BE2C (cell line): ENCODE measurements around the gene AFDN.

Experiments used
- DNase-seq: peaks from one replicate; pipeline ENCODE4 v3.0.0-alpha.2; 2020
- H3K27me3 ChIP-seq: fragments of 250-450 bp; sonication (Bioruptor Pico); 2 replicates; pipeline ENCODE4 v1.5.1; 2020; ENCODE audit warnings: mild to moderate bottlenecking
- H3K36me3 ChIP-seq: fragments of 250-450 bp; sonication (Bioruptor Pico); 2 replicates; pipeline ENCODE4 v1.5.1; 2020; ENCODE audit warnings: mild to moderate bottlenecking
- H3K4me1 ChIP-seq: fragments of 250-450 bp; sonication (Bioruptor Pico); 2 replicates; pipeline ENCODE4 v1.5.1; 2020
- H3K4me3 ChIP-seq: 2 replicates; pipeline ENCODE4 v1.5.1; 2011; ENCODE audit warnings: low read depth, low read length
- H3K9me3 ChIP-seq: fragments of 250-450 bp; sonication (Bioruptor Pico); 2 replicates; pipeline ENCODE4 v1.5.1; 2020
- TF ChIP-seq, protein P1 (sequence below): IDR thresholded peaks from 2 replicates; pipeline ENCODE4 v1.5.1; 2012; ENCODE audit warnings: mild to moderate bottlenecking, low read depth, low read length

The AFDN gene

DNA sequence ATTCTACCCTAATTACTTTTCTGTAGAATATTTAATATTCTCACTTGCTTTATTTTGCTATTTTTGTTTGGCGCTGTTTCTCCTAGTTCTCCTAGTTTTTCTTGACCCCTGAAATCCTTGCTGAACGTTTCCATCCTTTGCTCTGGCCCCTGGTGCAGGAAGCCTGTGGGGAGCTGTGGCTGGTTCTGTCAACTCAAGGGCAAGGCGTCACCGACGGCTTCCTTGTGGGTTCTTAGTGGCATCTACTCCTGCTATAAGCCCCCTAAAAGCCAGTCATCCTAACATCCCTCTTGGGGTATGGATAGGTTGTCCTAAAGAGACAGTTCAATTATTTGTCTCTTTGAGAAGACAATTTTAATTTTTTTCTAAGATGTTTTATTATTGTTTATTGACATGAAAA is 133.9 kb downstream of the AFDN start:
- H3K4me1 ChIP-seq: no peaks in the 10 kb centered on the region
- H3K27me3 ChIP-seq: no peaks in the 10 kb centered on the region
- no peak for DNase-seq
- no peaks in the 10 kb centered on the region for H3K9me3 ChIP-seq
- no peak overlapping the region for H3K4me3 ChIP-seq
- TF ChIP-seq, protein P1, sequence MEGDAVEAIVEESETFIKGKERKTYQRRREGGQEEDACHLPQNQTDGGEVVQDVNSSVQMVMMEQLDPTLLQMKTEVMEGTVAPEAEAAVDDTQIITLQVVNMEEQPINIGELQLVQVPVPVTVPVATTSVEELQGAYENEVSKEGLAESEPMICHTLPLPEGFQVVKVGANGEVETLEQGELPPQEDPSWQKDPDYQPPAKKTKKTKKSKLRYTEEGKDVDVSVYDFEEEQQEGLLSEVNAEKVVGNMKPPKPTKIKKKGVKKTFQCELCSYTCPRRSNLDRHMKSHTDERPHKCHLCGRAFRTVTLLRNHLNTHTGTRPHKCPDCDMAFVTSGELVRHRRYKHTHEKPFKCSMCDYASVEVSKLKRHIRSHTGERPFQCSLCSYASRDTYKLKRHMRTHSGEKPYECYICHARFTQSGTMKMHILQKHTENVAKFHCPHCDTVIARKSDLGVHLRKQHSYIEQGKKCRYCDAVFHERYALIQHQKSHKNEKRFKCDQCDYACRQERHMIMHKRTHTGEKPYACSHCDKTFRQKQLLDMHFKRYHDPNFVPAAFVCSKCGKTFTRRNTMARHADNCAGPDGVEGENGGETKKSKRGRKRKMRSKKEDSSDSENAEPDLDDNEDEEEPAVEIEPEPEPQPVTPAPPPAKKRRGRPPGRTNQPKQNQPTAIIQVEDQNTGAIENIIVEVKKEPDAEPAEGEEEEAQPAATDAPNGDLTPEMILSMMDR: no peak
- peaks cover 22% of the 10 kb centered on the region for H3K36me3 ChIP-seq

DNA sequence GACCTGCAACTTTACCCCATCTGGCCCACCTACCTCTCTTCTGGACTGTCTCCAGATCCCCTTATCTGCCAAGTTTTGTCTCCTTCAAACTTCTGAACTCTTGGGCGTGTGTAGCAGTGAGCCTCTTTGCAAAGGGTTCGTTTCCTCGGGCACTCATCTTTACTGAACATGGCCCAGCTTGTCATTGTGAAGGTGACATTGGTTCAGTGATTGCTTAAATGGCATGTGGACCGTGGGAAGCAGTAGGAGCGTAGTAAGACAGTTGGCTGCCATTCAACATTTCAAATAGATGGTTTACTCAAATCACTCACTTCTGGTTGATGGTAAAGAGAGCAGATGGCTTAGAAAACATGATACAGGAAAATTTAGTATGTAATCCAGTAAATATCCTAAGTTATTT is 136.0 kb downstream of the AFDN start:
- Histone ChIP-seq H3K4me1 (no peaks in the 10 kb centered on the region), H3K36me3 (peaks cover 21% of the 10 kb centered on the region), H3K27me3 (no peaks in the 10 kb centered on the region), H3K9me3 (no peaks in the 10 kb centered on the region), H3K4me3 (no peak overlapping the region)
- TF ChIP-seq, protein P1: no peak
- no peak for DNase-seq

DNA sequence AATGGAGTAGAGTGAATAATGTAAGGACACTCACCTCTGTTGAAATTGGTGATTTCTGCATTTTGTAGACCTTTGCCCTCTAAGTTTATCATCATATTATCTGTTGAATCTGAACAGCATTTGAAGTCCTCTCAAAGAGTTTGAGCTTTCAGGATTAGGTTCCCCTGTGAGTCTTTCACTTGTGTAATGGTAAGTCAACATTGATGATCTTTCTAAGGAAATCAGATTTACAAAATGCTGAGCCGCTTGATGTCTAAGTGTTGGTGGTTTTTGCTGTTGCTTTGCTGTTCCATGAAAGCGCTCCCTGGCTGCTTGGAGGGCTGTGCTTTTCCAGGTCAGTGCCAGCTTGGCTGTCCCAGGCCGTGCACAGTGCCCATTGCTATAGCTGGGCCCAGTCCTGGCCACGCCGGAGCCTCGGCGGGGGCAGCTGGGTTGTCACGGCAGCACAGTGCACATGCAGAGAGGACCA is 136.9 kb downstream of the AFDN start:
- Histone ChIP-seq H3K9me3 (no peaks in the 10 kb centered on the region), H3K27me3 (no peaks in the 10 kb centered on the region), H3K4me3 (no peak overlapping the region), H3K36me3 (peaks cover 21% of the 10 kb centered on the region), H3K4me1 (no peaks in the 10 kb centered on the region)
- TF ChIP-seq, protein P1: no peak
- DNase-seq: no peak

DNA sequence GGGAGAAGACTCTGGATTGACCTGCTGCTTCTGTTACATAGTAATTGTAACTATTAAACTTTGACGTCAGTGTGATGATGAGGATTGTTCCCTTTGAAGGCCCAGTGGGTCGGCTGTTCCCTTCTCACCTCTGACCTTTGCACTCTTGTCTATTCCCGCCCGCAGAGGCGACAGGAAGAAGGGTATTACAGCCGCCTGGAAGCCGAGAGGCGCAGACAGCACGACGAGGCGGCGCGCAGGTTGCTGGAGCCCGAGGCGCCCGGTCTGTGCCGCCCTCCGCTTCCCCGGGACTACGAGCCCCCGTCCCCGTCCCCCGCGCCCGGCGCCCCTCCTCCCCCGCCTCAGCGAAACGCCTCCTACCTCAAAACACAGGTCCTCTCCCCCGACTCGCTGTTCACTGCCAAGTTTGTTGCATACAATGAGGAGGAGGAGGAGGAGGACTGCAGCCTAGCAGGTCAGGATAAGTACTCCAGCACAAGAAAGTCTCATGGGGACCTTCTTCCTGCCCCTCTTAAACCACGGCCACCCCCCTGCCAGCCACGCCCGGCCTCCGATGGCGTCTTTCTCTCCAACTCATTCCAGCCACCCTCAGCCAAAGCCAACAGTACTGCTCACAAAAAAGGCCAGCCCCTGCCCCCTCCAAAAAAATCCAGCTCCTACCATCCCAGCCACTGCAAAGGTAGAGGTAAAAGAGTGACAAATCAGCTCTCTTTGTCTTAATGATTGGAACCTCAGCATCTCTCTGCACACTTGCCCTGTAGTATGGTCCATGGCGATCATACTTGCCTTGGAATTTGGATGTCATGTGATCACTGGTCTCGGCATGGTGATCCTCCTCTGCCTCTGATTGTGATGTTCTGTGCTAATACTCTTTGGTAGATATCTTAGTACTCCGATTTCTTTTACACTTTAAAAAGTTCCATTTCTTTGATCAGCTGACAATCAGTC is 139.2 kb downstream of the AFDN start:
- Histone ChIP-seq H3K4me1 (no peaks in the 10 kb centered on the region), H3K27me3 (no peaks in the 10 kb centered on the region), H3K4me3 (no peak overlapping the region), H3K9me3 (no peaks in the 10 kb centered on the region), H3K36me3 (peaks cover 21% of the 10 kb centered on the region)
- TF ChIP-seq, protein P1: no peak
- no peak for DNase-seq

DNA sequence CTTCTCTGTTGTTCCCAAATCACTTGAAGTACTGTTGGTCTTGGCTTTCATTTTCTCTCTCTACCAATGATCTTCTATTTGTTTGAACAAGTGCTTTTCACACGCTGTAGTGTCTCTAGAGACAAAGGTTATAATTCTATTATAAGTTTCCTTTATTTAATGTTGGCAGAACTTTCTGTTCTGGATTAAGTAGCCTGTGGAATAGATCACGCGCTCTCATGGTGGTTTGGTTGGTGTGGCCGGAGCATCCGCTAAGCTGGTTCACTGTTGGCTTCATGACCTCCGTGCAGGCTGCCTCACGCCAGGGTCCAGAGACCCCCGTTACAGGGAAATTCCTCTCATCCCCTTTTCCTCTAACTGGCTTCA is 139.8 kb downstream of the AFDN start:
- Histone ChIP-seq H3K4me3 (no peak overlapping the region), H3K36me3 (peaks cover 21% of the 10 kb centered on the region), H3K27me3 (no peaks in the 10 kb centered on the region), H3K9me3 (no peaks in the 10 kb centered on the region), H3K4me1 (no peaks in the 10 kb centered on the region)
- TF ChIP-seq, protein P1: no peak
- no peak for DNase-seq

DNA sequence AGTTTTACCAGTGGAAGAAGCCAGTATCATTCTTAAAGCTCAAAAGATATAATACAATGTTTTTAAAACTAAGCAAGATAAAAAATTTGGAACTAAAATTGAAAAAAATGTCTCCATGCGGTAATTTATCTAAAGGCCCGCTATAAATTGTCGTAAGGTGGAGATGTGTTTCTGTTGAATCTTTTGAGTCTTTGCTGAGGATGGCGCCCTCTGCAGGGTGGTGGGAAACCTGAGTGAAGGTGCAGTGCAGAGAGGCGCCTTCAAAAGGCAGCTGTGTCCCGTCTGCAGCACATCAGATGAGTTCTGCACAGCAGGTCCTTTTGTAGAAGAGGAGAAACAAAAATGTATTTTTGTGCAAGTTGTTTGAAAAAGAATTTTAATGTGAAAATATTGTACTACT is 141.4 kb downstream of the AFDN start:
- no peaks in the 10 kb centered on the region for H3K9me3 ChIP-seq
- H3K36me3 ChIP-seq: peaks cover 19% of the 10 kb centered on the region
- no peaks in the 10 kb centered on the region for H3K4me1 ChIP-seq
- H3K4me3 ChIP-seq: no peak overlapping the region
- TF ChIP-seq, protein P1: peak; percentile 70
- peak; percentile 54 for DNase-seq
- H3K27me3 ChIP-seq: no peaks in the 10 kb centered on the region
